NCI-H774 (cell line): ENCODE data around the gene HPCA.

Experiments used
- DNase-seq: peaks from one replicate; lab custom pipeline; 2025; lab: John Stamatoyannopoulos, UW

The HPCA gene

GRCh38 chr1:32886004-32886827 lies at the start of gene HPCA:
HPCA (plus strand) TSS chr1:32886491; CDS start chr1:32888899, 2,408 bp downstream.
- DNase-seq, result no peak

- peak; percentile 65 for DNase-seq
Measured at GRCh38 chr1:32848354-32849063, 37.8 kb upstream of the HPCA start.

GRCh38 chr1:32855861-32856617 lies 30.3 kb upstream of the HPCA start:
- no peak for DNase-seq

- no peak for DNase-seq
Measured at GRCh38 chr1:32858136-32858535, 28.2 kb upstream of the HPCA start.

GRCh38 chr1:32858791-32859190 lies 27.5 kb upstream of the HPCA start:
- no peak for DNase-seq

- no peak for DNase-seq
Measured at GRCh38 chr1:32859915-32860314, 26.4 kb upstream of the HPCA start.

GRCh38 chr1:32860566-32860965 lies 25.7 kb upstream of the HPCA start:
- no peak for DNase-seq

- DNase-seq, result no peak
Measured at GRCh38 chr1:32861904-32862695, 24.2 kb upstream of the HPCA start.

GRCh38 chr1:32863218-32863880 lies 22.9 kb upstream of the HPCA start:
- no peak for DNase-seq

- DNase-seq, result no peak
Measured at GRCh38 chr1:32863881-32864245, 22.4 kb upstream of the HPCA start.

- no peak for DNase-seq
Measured at GRCh38 chr1:32864375-32865019, 21.8 kb upstream of the HPCA start.

- no peak for DNase-seq
Measured at GRCh38 chr1:32865639-32866405, 20.5 kb upstream of the HPCA start.

GRCh38 chr1:32867151-32867550 lies 19.1 kb upstream of the HPCA start:
- DNase-seq, result no peak

GRCh38 chr1:32867671-32868070 lies 18.6 kb upstream of the HPCA start:
- no peak for DNase-seq

- DNase-seq, result no peak
Measured at GRCh38 chr1:32868085-32868484, 18.2 kb upstream of the HPCA start.

GRCh38 chr1:32868806-32869455 lies 17.4 kb upstream of the HPCA start:
- DNase-seq, result no peak

GRCh38 chr1:32869923-32870614 lies 16.2 kb upstream of the HPCA start:
- no peak for DNase-seq

- peak; percentile 37 for DNase-seq
Measured at GRCh38 chr1:32870615-32871363, 15.5 kb upstream of the HPCA start, which contains the start of gene FNDC5. FNDC5 (minus strand) TSS chr1:32870912.
